Measurements from ENCODE around the gene PELI3.
A peak's percentile ranks its signal among the peaks of the same experiment; 100 is the strongest.

The PELI3 gene

GRCh38 chr11:66494935-66495334, 28.2 kb downstream of the PELI3 start:
- H3K27ac ChIP-seq (replicated peaks) = no peak overlapping the region
- TF ChIP-seq REST (IDR thresholded peaks at IDR 0.05; ENCODE audit: insufficient replicate concordance, low read depth) = no peak
- no peak for TF ChIP-seq GABPA (IDR thresholded peaks at IDR 0.05; ENCODE audit: low read depth)
- TF ChIP-seq SPI1 (IDR thresholded peaks at IDR 0.05; ENCODE audit: borderline replicate concordance, low read depth) = no peak
- TF ChIP-seq POLR2AphosphoS5 (IDR thresholded peaks at IDR 0.05; ENCODE audit: low read depth) = no peak
- no peak for TF ChIP-seq CTCF (IDR thresholded peaks at IDR 0.05; ENCODE audit: insufficient read depth, low read length)
- no peak overlapping the region for H3K4me3 ChIP-seq (replicated peaks; ENCODE audit: insufficient read depth, low read length)
- DNase-seq (ENCODE audit: low read depth in 1 of 2, low spot score in 1 of 2) = no peak
- no peaks in the 10 kb centered on the region for H3K27me3 ChIP-seq (ENCODE audit: insufficient read depth, poor library complexity, severe bottlenecking)

GRCh38 chr11:66495401-66495854, 28.7 kb downstream of the PELI3 start:
- no peaks in the 10 kb centered on the region for H3K27me3 ChIP-seq (ENCODE audit: insufficient read depth, poor library complexity, severe bottlenecking)
- no peak overlapping the region for H3K4me3 ChIP-seq (replicated peaks; ENCODE audit: insufficient read depth, low read length)
- no peak for DNase-seq (ENCODE audit: low read depth in 1 of 2, low spot score in 1 of 2)
- TF ChIP-seq POLR2AphosphoS5 (IDR thresholded peaks at IDR 0.05; ENCODE audit: low read depth) (no peak), CTCF (IDR thresholded peaks at IDR 0.05; ENCODE audit: insufficient read depth, low read length) (peak; percentile 4)
- H3K27ac ChIP-seq (replicated peaks) = no peak overlapping the region

GRCh38 chr11:66497206-66497605, 30.5 kb downstream of the PELI3 start:
- no peak for DNase-seq (ENCODE audit: low read depth in 1 of 2, low spot score in 1 of 2)
- TF ChIP-seq REST (IDR thresholded peaks at IDR 0.05; ENCODE audit: insufficient replicate concordance, low read depth) = no peak
- no peak for TF ChIP-seq SPI1 (IDR thresholded peaks at IDR 0.05; ENCODE audit: borderline replicate concordance, low read depth)
- TF ChIP-seq CTCF (IDR thresholded peaks at IDR 0.05; ENCODE audit: insufficient read depth, low read length) = no peak
- no peak for TF ChIP-seq GABPA (IDR thresholded peaks at IDR 0.05; ENCODE audit: low read depth)
- no peak for TF ChIP-seq POLR2AphosphoS5 (IDR thresholded peaks at IDR 0.05; ENCODE audit: low read depth)
- H3K27ac ChIP-seq (replicated peaks) = no peak overlapping the region
- no peak overlapping the region for H3K4me3 ChIP-seq (replicated peaks; ENCODE audit: insufficient read depth, low read length)
- H3K27me3 ChIP-seq (ENCODE audit: insufficient read depth, poor library complexity, severe bottlenecking) = no peaks in the 10 kb centered on the region

- no peak for DNase-seq (ENCODE audit: low read depth in 1 of 2, low spot score in 1 of 2)
- H3K27me3 ChIP-seq (ENCODE audit: insufficient read depth, poor library complexity, severe bottlenecking) = no peaks in the 10 kb centered on the region
- no peak overlapping the region for H3K27ac ChIP-seq (replicated peaks)
- H3K4me3 ChIP-seq (replicated peaks; ENCODE audit: insufficient read depth, low read length) = no peak overlapping the region
- TF ChIP-seq CTCF (IDR thresholded peaks at IDR 0.05; ENCODE audit: insufficient read depth, low read length) (no peak), REST (IDR thresholded peaks at IDR 0.05; ENCODE audit: insufficient replicate concordance, low read depth) (no peak), POLR2AphosphoS5 (IDR thresholded peaks at IDR 0.05; ENCODE audit: low read depth) (no peak), SPI1 (IDR thresholded peaks at IDR 0.05; ENCODE audit: borderline replicate concordance, low read depth) (no peak), GABPA (IDR thresholded peaks at IDR 0.05; ENCODE audit: low read depth) (no peak)
These were observed 31.8 kb downstream of the PELI3 start for GRCh38 chr11:66498506-66498905.

All from HL-60 (cell line).